ENCODE data around the gene TEX47. TPM values are rescaled to one million over a fixed set of nuclear protein-coding genes. Genes with fewer than 3 reads are reported as not detected.
A peak's percentile ranks its signal among the peaks of the same experiment; 100 is the strongest.

TEX47 gene
- total and polyA plus RNA-seq, 2 experiments from 2014 or later, result not detected

DNA sequence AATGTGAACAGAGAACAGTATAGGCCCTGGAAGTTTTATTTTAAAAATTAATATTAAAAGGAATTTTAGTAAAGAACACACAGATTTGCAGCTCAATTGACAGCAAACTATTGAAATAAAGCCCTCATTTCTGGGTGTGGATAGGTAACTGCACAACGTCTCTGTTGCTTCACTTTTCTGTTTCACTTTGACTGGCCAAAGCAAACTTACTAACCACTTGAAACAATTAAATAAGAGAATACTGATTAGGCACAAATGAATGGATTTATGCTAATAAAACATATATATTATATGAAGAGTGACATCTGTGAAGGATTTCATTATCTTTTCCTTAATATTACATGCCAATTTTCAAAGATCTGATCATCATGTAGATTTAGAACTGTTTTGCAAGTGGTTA, 24.1 kb downstream of the TEX47 start (continued):
- TF ChIP-seq, protein P1, sequence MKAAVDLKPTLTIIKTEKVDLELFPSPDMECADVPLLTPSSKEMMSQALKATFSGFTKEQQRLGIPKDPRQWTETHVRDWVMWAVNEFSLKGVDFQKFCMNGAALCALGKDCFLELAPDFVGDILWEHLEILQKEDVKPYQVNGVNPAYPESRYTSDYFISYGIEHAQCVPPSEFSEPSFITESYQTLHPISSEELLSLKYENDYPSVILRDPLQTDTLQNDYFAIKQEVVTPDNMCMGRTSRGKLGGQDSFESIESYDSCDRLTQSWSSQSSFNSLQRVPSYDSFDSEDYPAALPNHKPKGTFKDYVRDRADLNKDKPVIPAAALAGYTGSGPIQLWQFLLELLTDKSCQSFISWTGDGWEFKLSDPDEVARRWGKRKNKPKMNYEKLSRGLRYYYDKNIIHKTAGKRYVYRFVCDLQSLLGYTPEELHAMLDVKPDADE (IDR thresholded peaks at IDR 0.05), result no peak
- TF ChIP-seq POLR2AphosphoS5 (IDR thresholded peaks at IDR 0.05; ENCODE audit: low read depth), result no peak

DNA sequence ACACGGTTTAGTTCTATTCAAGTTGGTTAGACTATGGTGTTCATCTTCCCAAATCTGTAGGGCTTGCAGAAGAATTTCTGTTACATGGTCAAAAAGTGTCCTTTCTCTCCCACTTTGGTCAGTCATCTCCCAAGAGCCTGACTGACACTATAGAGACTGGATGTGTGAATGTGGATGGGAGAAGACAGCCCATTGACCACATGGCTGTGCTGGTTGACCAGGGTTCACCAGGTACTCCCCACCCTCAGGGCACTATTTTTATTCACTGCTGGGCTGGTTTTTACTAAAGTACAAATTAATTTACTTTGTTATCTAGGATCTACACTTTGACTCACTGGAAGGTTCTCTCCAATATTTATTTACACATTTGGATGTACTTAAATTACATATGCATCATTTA, 33.8 kb downstream of the TEX47 start:
- no peak overlapping the region for H3K4me3 Mint-ChIP-seq
- Histone ChIP-seq H3K79me2 (replicated peaks; ENCODE audit: insufficient read depth) (no peaks in the 10 kb centered on the region), H3K4me1 (ENCODE audit: insufficient read depth) (peaks cover 3% of the 10 kb centered on the region; the same call in 1 of the 2 replicates), H2AFZ (no peak overlapping the region), H3K4me2 (no peak overlapping the region), H3K27me3 (ENCODE audit: insufficient read depth) (peaks cover 46% of the 10 kb centered on the region), H3K4me3 (no peak overlapping the region), H3K27ac (ENCODE audit: low read depth) (no peak overlapping the region), H3K36me3 (ENCODE audit: insufficient read depth) (no peaks in the 10 kb centered on the region), H4K20me1 (replicated peaks; ENCODE audit: insufficient read depth) (no peaks in the 10 kb centered on the region), H3K9me2 (ENCODE audit: insufficient read depth) (no peaks in the 10 kb centered on the region), H3F3A (replicated peaks; ENCODE audit: low read depth) (no peaks in the 10 kb centered on the region)
- peaks cover 8% of the 10 kb centered on the region for H3K4me1 Mint-ChIP-seq
- TF ChIP-seq, protein P2, sequence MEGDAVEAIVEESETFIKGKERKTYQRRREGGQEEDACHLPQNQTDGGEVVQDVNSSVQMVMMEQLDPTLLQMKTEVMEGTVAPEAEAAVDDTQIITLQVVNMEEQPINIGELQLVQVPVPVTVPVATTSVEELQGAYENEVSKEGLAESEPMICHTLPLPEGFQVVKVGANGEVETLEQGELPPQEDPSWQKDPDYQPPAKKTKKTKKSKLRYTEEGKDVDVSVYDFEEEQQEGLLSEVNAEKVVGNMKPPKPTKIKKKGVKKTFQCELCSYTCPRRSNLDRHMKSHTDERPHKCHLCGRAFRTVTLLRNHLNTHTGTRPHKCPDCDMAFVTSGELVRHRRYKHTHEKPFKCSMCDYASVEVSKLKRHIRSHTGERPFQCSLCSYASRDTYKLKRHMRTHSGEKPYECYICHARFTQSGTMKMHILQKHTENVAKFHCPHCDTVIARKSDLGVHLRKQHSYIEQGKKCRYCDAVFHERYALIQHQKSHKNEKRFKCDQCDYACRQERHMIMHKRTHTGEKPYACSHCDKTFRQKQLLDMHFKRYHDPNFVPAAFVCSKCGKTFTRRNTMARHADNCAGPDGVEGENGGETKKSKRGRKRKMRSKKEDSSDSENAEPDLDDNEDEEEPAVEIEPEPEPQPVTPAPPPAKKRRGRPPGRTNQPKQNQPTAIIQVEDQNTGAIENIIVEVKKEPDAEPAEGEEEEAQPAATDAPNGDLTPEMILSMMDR (conservative IDR thresholded peaks at IDR 0.05; ENCODE audit: low read depth in 2 of 2), result peak; percentile 7 to 49; a peak in 2 of 4 replicates
- no peak for TF ChIP-seq NANOG (IDR thresholded peaks at IDR 0.05; ENCODE audit: borderline replicate concordance)
- H3K9me3 Mint-ChIP-seq, result no peaks in the 10 kb centered on the region; the same call in 2 of the 3 replicates
- ATAC-seq, result no peak
- H3K27ac Mint-ChIP-seq, result no peak overlapping the region
- DNase-seq (ENCODE audit: low spot score), result peak; percentile 10
- peaks cover 21% of the 10 kb centered on the region for H3K27me3 Mint-ChIP-seq (ENCODE audit: insufficient read depth, low read depth, poor library complexity)
- no peaks in the 10 kb centered on the region for H3K36me3 Mint-ChIP-seq (ENCODE audit: low read depth)

DNA sequence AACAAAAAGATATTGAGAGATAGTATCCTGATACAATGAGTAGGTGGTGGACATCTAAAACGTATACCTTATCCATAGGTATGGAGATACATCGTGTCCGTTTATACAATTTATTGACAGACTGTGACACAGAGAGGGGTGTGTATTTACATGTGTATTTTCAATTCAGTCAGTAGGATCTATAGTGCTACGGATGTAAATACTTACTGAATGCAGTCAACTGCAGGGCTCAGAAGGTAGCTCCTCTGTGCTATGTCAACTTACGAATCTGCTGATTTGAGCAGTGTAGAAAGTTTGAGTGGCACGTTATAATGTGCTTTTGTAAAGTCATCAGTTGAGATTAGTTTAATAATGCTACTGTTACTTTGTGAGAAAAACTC, 35.4 kb downstream of the TEX47 start:
- no peaks in the 10 kb centered on the region for H3K36me3 Mint-ChIP-seq (ENCODE audit: low read depth)
- DNase-seq (ENCODE audit: low spot score) (peak; percentile 4), ATAC-seq (no peak)
- Histone ChIP-seq H3K27ac (ENCODE audit: low read depth) (no peak overlapping the region), H4K20me1 (replicated peaks; ENCODE audit: insufficient read depth) (no peaks in the 10 kb centered on the region), H3K4me2 (peak overlapping the region; percentile 91), H3K27me3 (ENCODE audit: insufficient read depth) (peaks cover 51% of the 10 kb centered on the region), H3F3A (replicated peaks; ENCODE audit: low read depth) (no peaks in the 10 kb centered on the region), H3K9me2 (ENCODE audit: insufficient read depth) (no peaks in the 10 kb centered on the region), H3K36me3 (ENCODE audit: insufficient read depth) (no peaks in the 10 kb centered on the region), H3K4me1 (ENCODE audit: insufficient read depth) (peaks cover 3% of the 10 kb centered on the region; the same call in 1 of the 2 replicates), H3K4me3 (peak overlapping the region; percentile 65), H3K79me2 (replicated peaks; ENCODE audit: insufficient read depth) (no peaks in the 10 kb centered on the region), H2AFZ (peak overlapping the region; percentile 97)
- H3K4me1 Mint-ChIP-seq, result peaks cover 8% of the 10 kb centered on the region
- no peak for TF ChIP-seq STAT1 (IDR thresholded peaks at IDR 0.05; ENCODE audit: unreplicated experiment)
- TF ChIP-seq, protein P1 (IDR thresholded peaks at IDR 0.05), result no peak
- TF ChIP-seq EZH2phosphoT487 (IDR thresholded peaks at IDR 0.05; ENCODE audit: unreplicated experiment), result no peak
- TF ChIP-seq, protein P2 (conservative IDR thresholded peaks at IDR 0.05; ENCODE audit: low read depth in 2 of 2), result no peak
- TF ChIP-seq NANOG (IDR thresholded peaks at IDR 0.05; ENCODE audit: borderline replicate concordance), result no peak
- no peak overlapping the region for H3K27ac Mint-ChIP-seq
- peaks cover 24% of the 10 kb centered on the region for H3K27me3 Mint-ChIP-seq (ENCODE audit: insufficient read depth, low read depth, poor library complexity)
- H3K4me3 Mint-ChIP-seq, result peak overlapping the region; percentile 81
- H3K9me3 Mint-ChIP-seq, result no peaks in the 10 kb centered on the region; the same call in 2 of the 3 replicates
